Mammary epithelial cell (primary cell): Measurements from ENCODE around the gene ASH1L.
"Not testable (repeated sequence)": the region's sequence is repeated elsewhere in the genome, so short reads cannot be mapped to it uniquely, and the experiment has no call there.

Experiments used
- EZH2 ChIP-seq: IDR thresholded peaks from 2 replicates; pipeline ENCODE4 v1.6.1; 2012; ENCODE audit warnings: low read length, inconsistent platforms, borderline replicate concordance
- TF ChIP-seq, protein P1 (sequence below), 2 donors: IDR thresholded peaks in 1 of 2; conservative IDR thresholded peaks in 1 of 2; 2 replicates each; pipeline ENCODE4 v1.5.1; 2011 to 2012; ENCODE audit warnings: inconsistent platforms in 2 of 2, low read length in 2 of 2, mild to moderate bottlenecking in 2 of 2, control low read depth in 1 of 2, low read depth in 1 of 2; ENCODE audit not compliant: insufficient read depth in 1 of 2; ENCODE audit errors: extremely low read depth in 1 of 2

- TF ChIP-seq, protein P1, sequence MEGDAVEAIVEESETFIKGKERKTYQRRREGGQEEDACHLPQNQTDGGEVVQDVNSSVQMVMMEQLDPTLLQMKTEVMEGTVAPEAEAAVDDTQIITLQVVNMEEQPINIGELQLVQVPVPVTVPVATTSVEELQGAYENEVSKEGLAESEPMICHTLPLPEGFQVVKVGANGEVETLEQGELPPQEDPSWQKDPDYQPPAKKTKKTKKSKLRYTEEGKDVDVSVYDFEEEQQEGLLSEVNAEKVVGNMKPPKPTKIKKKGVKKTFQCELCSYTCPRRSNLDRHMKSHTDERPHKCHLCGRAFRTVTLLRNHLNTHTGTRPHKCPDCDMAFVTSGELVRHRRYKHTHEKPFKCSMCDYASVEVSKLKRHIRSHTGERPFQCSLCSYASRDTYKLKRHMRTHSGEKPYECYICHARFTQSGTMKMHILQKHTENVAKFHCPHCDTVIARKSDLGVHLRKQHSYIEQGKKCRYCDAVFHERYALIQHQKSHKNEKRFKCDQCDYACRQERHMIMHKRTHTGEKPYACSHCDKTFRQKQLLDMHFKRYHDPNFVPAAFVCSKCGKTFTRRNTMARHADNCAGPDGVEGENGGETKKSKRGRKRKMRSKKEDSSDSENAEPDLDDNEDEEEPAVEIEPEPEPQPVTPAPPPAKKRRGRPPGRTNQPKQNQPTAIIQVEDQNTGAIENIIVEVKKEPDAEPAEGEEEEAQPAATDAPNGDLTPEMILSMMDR (conservative IDR thresholded peaks at IDR 0.05 in 1 of 2, IDR thresholded peaks at IDR 0.05 in 1 of 2; ENCODE audit: extremely low read depth in 1 of 2, insufficient read depth in 1 of 2, low read depth in 1 of 2, low read length in 2 of 2) = not testable (repeated sequence)
- TF ChIP-seq EZH2 = not testable (repeated sequence)
Observed at GRCh38 chr1:155433831-155434389, 128.7 kb downstream of the ASH1L start.
